HEK293 (cell line): Measurements from ENCODE around the gene ARHGAP5.

ENCODE experiments used
- CTCF ChIA-PET: fragments of 350-600 bp; formaldehyde crosslinking; extraction: SDS; loops from one replicate; lab custom pipeline; 2021; ENCODE audit warnings: antibody characterized with exemption; lab: Yijun Ruan, JAX
- POLR2A ChIA-PET: fragments of 300-600 bp; formaldehyde crosslinking; extraction: SDS; loops from one replicate; lab custom pipeline; 2020; ENCODE audit warnings: antibody characterized with exemption, inconsistent platforms; lab: Yijun Ruan, JAX
- H3K27ac ChIP-seq: fragments of 200-500 bp; sonication (Bioruptor generic); 2 replicates; pipeline ENCODE4 v1.5.1; 2014; ENCODE audit warnings: low read depth, low read length, control low read depth, inconsistent platforms; ENCODE audit errors: extremely low read depth
- H3K36me3 ChIP-seq, 2 experiments: fragments of 200-500 bp in 1 of 2; sonication (Bioruptor generic) in 1 of 2; 1 replicate in 1 of 2; 2 replicates in 1 of 2; pipeline ENCODE4 v1.5.1; 2014 to 2017; ENCODE audit warnings: inconsistent platforms in 2 of 2, low read length in 2 of 2; ENCODE audit not compliant: control insufficient read depth in 2 of 2, insufficient read depth in 1 of 2
- H3K4me1 ChIP-seq: fragments of 200-500 bp; sonication (Bioruptor generic); 2 replicates; pipeline ENCODE4 v1.5.1; 2014; ENCODE audit warnings: mild to moderate bottlenecking, low read length, inconsistent platforms; ENCODE audit not compliant: control insufficient read depth, insufficient read depth
- H3K4me3 ChIP-seq: 2 replicates; pipeline ENCODE4 v1.5.1; 2011; ENCODE audit warnings: low read depth, mild to moderate bottlenecking, control low read depth, low read length, moderate library complexity
- H3K9me3 ChIP-seq: fragments of 200-500 bp; sonication (Bioruptor generic); 2 replicates; pipeline ENCODE4 v1.5.1; 2014; ENCODE audit warnings: low read depth, low read length, inconsistent platforms; ENCODE audit not compliant: control insufficient read depth, insufficient read depth
- KLF10 ChIP-seq: fragments of 450-650 bp; IDR thresholded peaks from 2 replicates; pipeline ENCODE4 v1.5.1; 2018; ENCODE audit warnings: missing biosample characterization, mild to moderate bottlenecking, missing genetic modification characterization
- KLF9 ChIP-seq: fragments of 450-650 bp; formaldehyde crosslinking; IDR thresholded peaks from 2 replicates; pipeline ENCODE4 v1.5.1; 2016; ENCODE audit warnings: missing biosample characterization, missing genetic modification characterization, low read depth
- PRDM1 ChIP-seq: fragments of 450-650 bp; formaldehyde crosslinking; IDR thresholded peaks from 2 replicates; pipeline ENCODE4; 2016; ENCODE audit warnings: missing biosample characterization, missing genetic modification characterization
- PRDM6 ChIP-seq: fragments of 450-650 bp; formaldehyde crosslinking; IDR thresholded peaks from 2 replicates; pipeline ENCODE4 v1.5.1; 2017; ENCODE audit warnings: missing biosample characterization, missing genetic modification characterization
- ZFP41 ChIP-seq: fragments of 450-650 bp; formaldehyde crosslinking; IDR thresholded peaks from 2 replicates; pipeline ENCODE4 v1.5.1; 2016; ENCODE audit warnings: missing biosample characterization, missing genetic modification characterization, borderline replicate concordance
- ZIC2 ChIP-seq: fragments of 450-650 bp; formaldehyde crosslinking; IDR thresholded peaks from 2 replicates; pipeline ENCODE4 v1.5.1; 2016; ENCODE audit warnings: missing biosample characterization, missing genetic modification characterization
- ZNF121 ChIP-seq: fragments of 450-650 bp; formaldehyde crosslinking; IDR thresholded peaks from 2 replicates; pipeline ENCODE4 v1.5.1; 2016; ENCODE audit warnings: missing biosample characterization, missing genetic modification characterization
- ZNF132 ChIP-seq: fragments of 450-650 bp; formaldehyde crosslinking; IDR thresholded peaks from 2 replicates; pipeline ENCODE4 v1.5.1; 2017; ENCODE audit warnings: missing biosample characterization, missing genetic modification characterization, borderline replicate concordance
- ZNF155 ChIP-seq: fragments of 450-650 bp; formaldehyde crosslinking; IDR thresholded peaks from 2 replicates; pipeline ENCODE4 v1.5.1; 2016; ENCODE audit warnings: missing biosample characterization, missing genetic modification characterization
- ZNF175 ChIP-seq: fragments of 450-650 bp; formaldehyde crosslinking; IDR thresholded peaks from 2 replicates; pipeline ENCODE4 v1.5.1; 2016; ENCODE audit warnings: missing biosample characterization, missing genetic modification characterization
- ZNF274 ChIP-seq, 2 experiments: fragments of 200-500 bp in 1 of 2; fragments of 450-650 bp in 1 of 2; sonication (Bioruptor generic) in 1 of 2; formaldehyde crosslinking in 1 of 2; IDR thresholded peaks; 2 replicates each; pipeline versions ENCODE4 v1.5.1 to v1.6.1; 2014 to 2016; ENCODE audit warnings: borderline replicate concordance in 1 of 2, inconsistent platforms in 1 of 2, low read length in 1 of 2, missing biosample characterization in 1 of 2, missing genetic modification characterization in 1 of 2
- ZNF324 ChIP-seq: fragments of 450-650 bp; formaldehyde crosslinking; IDR thresholded peaks from 2 replicates; pipeline ENCODE4 v1.5.1; 2016; ENCODE audit warnings: missing biosample characterization, missing genetic modification characterization
- ZNF354C ChIP-seq: fragments of 450-650 bp; formaldehyde crosslinking; IDR thresholded peaks from 2 replicates; pipeline ENCODE4 v1.5.1; 2016; ENCODE audit warnings: missing biosample characterization, missing genetic modification characterization, low read depth, borderline replicate concordance
- ZNF423 ChIP-seq: fragments of 450-650 bp; formaldehyde crosslinking; IDR thresholded peaks from 2 replicates; pipeline ENCODE4 v1.5.1; 2016; ENCODE audit warnings: missing biosample characterization, missing genetic modification characterization
- ZNF521 ChIP-seq: fragments of 450-650 bp; formaldehyde crosslinking; IDR thresholded peaks from 2 replicates; pipeline ENCODE4 v1.5.1; 2017; ENCODE audit warnings: missing biosample characterization, mild to moderate bottlenecking, missing genetic modification characterization
- ZNF623 ChIP-seq: fragments of 450-650 bp; formaldehyde crosslinking; IDR thresholded peaks from 2 replicates; pipeline ENCODE4 v1.5.1; 2016; ENCODE audit warnings: missing biosample characterization, missing genetic modification characterization
- ZNF768 ChIP-seq: fragments of 450-650 bp; formaldehyde crosslinking; IDR thresholded peaks from 2 replicates; pipeline ENCODE4 v1.5.1; 2018; ENCODE audit warnings: missing biosample characterization, mild to moderate bottlenecking, missing genetic modification characterization
- ZNF785 ChIP-seq: fragments of 450-650 bp; formaldehyde crosslinking; IDR thresholded peaks from 2 replicates; pipeline ENCODE4 v1.5.1; 2016; ENCODE audit warnings: missing biosample characterization, missing genetic modification characterization
- ZNF843 ChIP-seq: fragments of 450-650 bp; formaldehyde crosslinking; IDR thresholded peaks from 2 replicates; pipeline ENCODE4 v1.5.1; 2016; ENCODE audit warnings: missing biosample characterization, missing genetic modification characterization
- ZSCAN16 ChIP-seq: fragments of 450-650 bp; formaldehyde crosslinking; IDR thresholded peaks from 2 replicates; pipeline ENCODE4 v1.5.1; 2016; ENCODE audit warnings: missing biosample characterization, missing genetic modification characterization
- TF ChIP-seq, protein P1 (sequence below): fragments of 450-650 bp; formaldehyde crosslinking; IDR thresholded peaks from 2 replicates; pipeline ENCODE4 v1.5.1; 2016; ENCODE audit warnings: missing biosample characterization, missing genetic modification characterization
- TF ChIP-seq, protein P2 (sequence below): fragments of 450-650 bp; formaldehyde crosslinking; IDR thresholded peaks from 2 replicates; pipeline ENCODE4 v1.5.1; 2016; ENCODE audit warnings: missing biosample characterization, missing genetic modification characterization

Gene ARHGAP5

GRCh38 chr14:32104308-32104707 is 27.2 kb downstream of the ARHGAP5 start:
- H3K9me3 ChIP-seq = no peaks in the 10 kb centered on the region
- peaks cover 24% of the 10 kb centered on the region for H3K4me1 ChIP-seq
- peaks cover 4% of the 10 kb centered on the region in 2 experiments; a peak in 2 of 3 replicates for H3K36me3 ChIP-seq
- no peak overlapping the region for H3K27ac ChIP-seq
- ChIA-PET POLR2A (no interaction called here), CTCF (no interaction called here)
- H3K4me3 ChIP-seq = no peak overlapping the region
- TF ChIP-seq PRDM6 (tag by site-specific recombination) = peak; percentile 73
- TF ChIP-seq, protein P1, sequence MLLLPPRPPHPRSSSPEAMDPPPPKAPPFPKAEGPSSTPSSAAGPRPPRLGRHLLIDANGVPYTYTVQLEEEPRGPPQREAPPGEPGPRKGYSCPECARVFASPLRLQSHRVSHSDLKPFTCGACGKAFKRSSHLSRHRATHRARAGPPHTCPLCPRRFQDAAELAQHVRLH (tag by site-specific recombination) = no peak

DNA sequence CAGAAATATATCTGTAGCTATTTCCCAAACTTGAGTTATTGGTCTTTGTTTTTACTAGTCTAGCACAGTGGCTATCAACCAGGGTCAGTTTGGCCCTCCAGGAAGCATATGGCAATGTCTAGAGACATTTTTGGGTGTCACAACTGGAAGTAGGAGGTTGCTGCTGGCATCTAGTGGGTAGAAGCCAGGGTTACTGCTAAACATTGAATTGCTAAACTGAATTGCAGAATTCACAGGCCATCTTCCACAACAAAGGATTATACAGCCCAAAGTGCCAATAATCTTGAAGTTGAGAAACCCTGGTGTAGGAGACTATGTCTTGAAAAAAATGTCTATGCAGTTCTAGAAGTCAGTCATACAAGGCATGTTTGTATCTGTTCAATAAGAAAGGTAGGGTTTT is 27.7 kb downstream of the ARHGAP5 start:
- H3K9me3 ChIP-seq = no peaks in the 10 kb centered on the region
- H3K36me3 ChIP-seq = peaks cover 4% of the 10 kb centered on the region in 2 experiments; a peak in 2 of 3 replicates
- peaks cover 26% of the 10 kb centered on the region for H3K4me1 ChIP-seq
- H3K4me3 ChIP-seq = no peak overlapping the region
- TF ChIP-seq ZNF175 (tag by site-specific recombination) (no peak), ZNF274 (IDR thresholded peaks at IDR 0.05; ENCODE audit: low read length) (no peak), ZNF274 (tag by site-specific recombination; IDR thresholded peaks at IDR 0.05; ENCODE audit: borderline replicate concordance) (no peak), ZNF324 (tag by site-specific recombination) (no peak), ZNF155 (tag by site-specific recombination) (no peak), KLF9 (tag by site-specific recombination) (no peak), ZFP41 (tag by site-specific recombination) (no peak), ZNF423 (tag by site-specific recombination) (no peak), ZNF768 (no peak), KLF10 (tag by site-specific recombination) (no peak), PRDM1 (tag by site-specific recombination) (no peak), ZNF785 (tag by site-specific recombination) (no peak), ZNF354C (tag by site-specific recombination) (no peak), ZNF521 (no peak), ZNF843 (tag by site-specific recombination) (no peak)
- no peak overlapping the region for H3K27ac ChIP-seq
- CTCF ChIA-PET = no interaction called here
- POLR2A ChIA-PET = no interaction called here

GRCh38 chr14:32109676-32110547 is 32.8 kb downstream of the ARHGAP5 start:
- Histone ChIP-seq H3K27ac (no peak overlapping the region), H3K9me3 (no peaks in the 10 kb centered on the region), H3K4me3 (no peak overlapping the region), H3K4me1 (peaks cover 11% of the 10 kb centered on the region), H3K36me3 (no peaks in the 10 kb centered on the region)
- POLR2A ChIA-PET = interaction anchor here (0.7 kb wide), 1 partner anchor 34 kb away, joined by 3 read pairs; no protein-coding TSS in a partner anchor
- CTCF ChIA-PET = interaction anchor here (0.6 kb wide), 2 partner anchors 181 to 1127 kb away, joined by 3 to 4 read pairs; no protein-coding TSS in a partner anchor
- TF ChIP-seq ZIC2 (tag by site-specific recombination) (no peak), ZNF121 (tag by site-specific recombination) (peak; percentile 59), ZNF132 (tag by site-specific recombination) (no peak), ZNF623 (no peak), ZSCAN16 (tag by site-specific recombination) (no peak)
- TF ChIP-seq, protein P2, sequence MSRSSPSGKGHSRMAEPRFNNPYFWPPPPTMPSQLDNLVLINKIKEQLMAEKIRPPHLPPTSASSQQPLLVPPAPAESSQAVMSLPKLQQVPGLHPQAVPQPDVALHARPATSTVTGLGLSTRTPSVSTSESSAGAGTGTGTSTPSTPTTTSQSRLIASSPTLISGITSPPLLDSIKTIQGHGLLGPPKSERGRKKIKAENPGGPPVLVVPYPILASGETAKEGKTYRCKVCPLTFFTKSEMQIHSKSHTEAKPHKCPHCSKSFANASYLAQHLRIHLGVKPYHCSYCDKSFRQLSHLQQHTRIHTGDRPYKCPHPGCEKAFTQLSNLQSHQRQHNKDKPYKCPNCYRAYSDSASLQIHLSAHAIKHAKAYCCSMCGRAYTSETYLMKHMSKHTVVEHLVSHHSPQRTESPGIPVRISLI (tag by site-specific recombination) = no peak
